Heart left ventricle (tissue), 13 donors: ENCODE data around the gene PPP1R14C.

ENCODE experiments used
- CTCF ChIP-seq, 12 donors: fragments of 200-600 bp; sonication (generic) in 4 of 12; IDR thresholded peaks; one replicate each; pipeline versions ENCODE4 v1.5.0 to v1.8.0; 2018 to 2022; ENCODE audit warnings: antibody characterized with exemption in 12 of 12, mild to moderate bottlenecking in 5 of 12
- POLR2A ChIP-seq, 2 donors: fragments of 450-650 bp; IDR thresholded peaks; one replicate each; pipeline ENCODE4 v1.6.1; 2017; ENCODE audit warnings: antibody characterized with exemption in 2 of 2, mild to moderate bottlenecking in 2 of 2, moderate library complexity in 2 of 2
- donor health status: ischemic (EF 13 %, LVEDD 7.1; RV severe dilation, severe dysfunction).
- donor health status: DM: no; HTN: yes; CAD: no.
- donor health status: DM: no; HTN: no; CAD: no.
- donor health status: ischemic (EF 25% LVEDD 6.9; RV normal size, moderate dysfunction).
- donor health status: ischemic (EF 25% LVEDD 5.7; RV mildly dilated, moderate dysfunction).
- donor health status: ischemic (EF 35%, LVEDD 5.7; RV mildly dilated, moderate dysfunction).
- donor health status: nonischemic (EF 11% LVEDD 7.7; RV severe dilation, severe dysfunction).
- donor health status: DM: yes; HTN: yes; CAD: no.
- donor health status: PGD.
- donor health status: ischemic (EF 29% LVEDD 5.4; RV normal size, mild dysfunction).
- donor health status: nonischemic (EF 23%, LVEDD 6.1; RV moderate dilation, normal function).

- TF ChIP-seq CTCF (IDR thresholded peaks at IDR 0.05), result no peak
- TF ChIP-seq POLR2A (IDR thresholded peaks at IDR 0.05), result no peak
Measured at GRCh38 chr6:150128425-150128824, 14.4 kb upstream of the PPP1R14C start.
